ENCODE results near the gene SPC24.
A peak's percentile ranks its signal among the peaks of the same experiment; 100 is the strongest.

The SPC24 gene

GRCh38 chr19:11155373-11156120, at the start of gene SPC24:
SPC24 (minus strand) TSS chr19:11155782; CDS start chr19:11155776, 6 bp downstream.
- peak; percentile 99 for DNase-seq (ENCODE audit: low read depth, low spot score)

- DNase-seq (ENCODE audit: low read depth, low spot score), result no peak
Observed at GRCh38 chr19:11204943-11205349, 49.4 kb upstream of the SPC24 start.

- no peak for DNase-seq (ENCODE audit: low read depth, low spot score)
Observed at GRCh38 chr19:11204076-11204602, 48.6 kb upstream of the SPC24 start.

GRCh38 chr19:11203194-11204075, 47.9 kb upstream of the SPC24 start:
- peak; percentile 58 for DNase-seq (ENCODE audit: low read depth, low spot score)

GRCh38 chr19:11202488-11203193, 47.1 kb upstream of the SPC24 start:
- DNase-seq (ENCODE audit: low read depth, low spot score), result no peak

GRCh38 chr19:11201791-11202190, 46.2 kb upstream of the SPC24 start:
- DNase-seq (ENCODE audit: low read depth, low spot score), result no peak

GRCh38 chr19:11200931-11201330, 45.3 kb upstream of the SPC24 start:
- DNase-seq (ENCODE audit: low read depth, low spot score), result no peak

- DNase-seq (ENCODE audit: low read depth, low spot score), result no peak
Observed at GRCh38 chr19:11200015-11200574, 44.5 kb upstream of the SPC24 start.

- DNase-seq (ENCODE audit: low read depth, low spot score), result no peak
Observed at GRCh38 chr19:11199517-11199916, 43.9 kb upstream of the SPC24 start.

- DNase-seq (ENCODE audit: low read depth, low spot score), result peak; percentile 44
Observed at GRCh38 chr19:11198769-11199424, 43.3 kb upstream of the SPC24 start.

- DNase-seq (ENCODE audit: low read depth, low spot score), result no peak
Observed at GRCh38 chr19:11198175-11198534, 42.6 kb upstream of the SPC24 start.

GRCh38 chr19:11197291-11198174, 42.0 kb upstream of the SPC24 start, which contains the start of gene KANK2:
KANK2 (minus strand) TSS chr19:11197545; CDS start chr19:11194511, 3,034 bp downstream.
- peak; percentile 87 for DNase-seq (ENCODE audit: low read depth, low spot score)

- DNase-seq (ENCODE audit: low read depth, low spot score), result no peak
Observed at GRCh38 chr19:11196406-11197287, 41.1 kb upstream of the SPC24 start.

- DNase-seq (ENCODE audit: low read depth, low spot score), result no peak
Observed at GRCh38 chr19:11195681-11196080, 40.1 kb upstream of the SPC24 start.

- no peak for DNase-seq (ENCODE audit: low read depth, low spot score)
Observed at GRCh38 chr19:11194656-11195558, 39.3 kb upstream of the SPC24 start.

GRCh38 chr19:11194173-11194572, 38.6 kb upstream of the SPC24 start:
- DNase-seq (ENCODE audit: low read depth, low spot score), result no peak

- DNase-seq (ENCODE audit: low read depth, low spot score), result no peak
Observed at GRCh38 chr19:11192957-11193939, 37.7 kb upstream of the SPC24 start.

All from ELF-1 (cell line).